HepG2 (cell line): ENCODE results near the gene SESN2. TPM values are rescaled to one million over a fixed set of nuclear protein-coding genes. Genes with fewer than 3 reads are reported as not detected.

Experiments
- CTCF ChIP-seq: sonication (generic); formaldehyde crosslinking; IDR thresholded peaks from 2 replicates; pipeline ENCODE4 v1.5.0; 2020; ENCODE audit warnings: mild to moderate bottlenecking, missing genetic modification reagents, moderate library complexity
- KLF6 ChIP-seq: IDR thresholded peaks from 2 replicates; pipeline ENCODE4 v1.8.0; 2016; ENCODE audit warnings: missing biosample characterization, missing genetic modification reagents
- THAP9 ChIP-seq: sonication (generic); formaldehyde crosslinking; IDR thresholded peaks from 2 replicates; pipeline ENCODE4; 2020; ENCODE audit warnings: missing genetic modification reagents, mild to moderate bottlenecking, borderline replicate concordance
- THRA ChIP-seq: sonication (generic); formaldehyde crosslinking; IDR thresholded peaks from 2 replicates; pipeline ENCODE4 v1.4.0; 2020; ENCODE audit warnings: missing genetic modification reagents, borderline replicate concordance
- THYN1 ChIP-seq: sonication (generic); formaldehyde crosslinking; IDR thresholded peaks from 2 replicates; pipeline ENCODE4 v1.8.1; 2023; ENCODE audit warnings: low read depth, mild to moderate bottlenecking, moderate library complexity, missing genetic modification reagents, borderline replicate concordance
- ZFP62 ChIP-seq: sonication (generic); formaldehyde crosslinking; IDR thresholded peaks from 2 replicates; pipeline ENCODE4 v1.4.0; 2020; ENCODE audit warnings: missing genetic modification reagents
- ZNF318 ChIP-seq: sonication (generic); formaldehyde crosslinking; IDR thresholded peaks from 2 replicates; pipeline ENCODE4 v1.4.0; 2020; ENCODE audit warnings: mild to moderate bottlenecking, missing genetic modification reagents
- ZNF501 ChIP-seq: sonication (generic); formaldehyde crosslinking; IDR thresholded peaks from 2 replicates; pipeline ENCODE4 v1.5.1; 2020; ENCODE audit warnings: mild to moderate bottlenecking, moderate library complexity, missing genetic modification reagents
- ZNF615 ChIP-seq: sonication (generic); formaldehyde crosslinking; IDR thresholded peaks from 2 replicates; pipeline ENCODE4 v1.5.0; 2020; ENCODE audit warnings: mild to moderate bottlenecking, missing genetic modification reagents, borderline replicate concordance
- ZXDC ChIP-seq: sonication (generic); formaldehyde crosslinking; IDR thresholded peaks from 2 replicates; pipeline ENCODE4 v1.5.0; 2020; ENCODE audit warnings: mild to moderate bottlenecking, missing genetic modification reagents
- polyA plus RNA-seq, 8 experiments: library from polyadenylated mRNA; depleted of rRNA in 3 of 8; stranded (reverse) in 7 of 8; unstranded in 1 of 8; fragments of >200 nt; fragmentation: Illumina TruSeq in 4 of 8; extraction: Trizol in 4 of 8; gene quantifications; 2 replicates each; pipeline versions ENCODE4 v1.2.1 to v1.2.3, GENCODE V29; 2011 to 2016; ENCODE audit warnings: low read depth in 4 of 8, missing spikeins in 1 of 8, mixed read lengths in 1 of 8; ENCODE audit not compliant: insufficient read depth in 1 of 8
- total RNA-seq, 5 experiments: library from RNA; depleted of rRNA; stranded (reverse); fragments of >200 nt; fragmentation: Illumina TruSeq; extraction: Trizol; gene quantifications; 2 replicates each; pipeline ENCODE4 v1.2.3, GENCODE V29; 2016; ENCODE audit warnings: low read depth in 1 of 5

SESN2 gene
- total and polyA plus RNA-seq, 2 of the 13 experiments (the other 11 are each of a cell fraction or from before 2014, with no cell fraction given) = 13.2 to 19.1 TPM

GRCh38 chr1:28259252-28259933 lies at the start of gene SESN2 (continued):
- TF ChIP-seq ZNF615 (CRISPR knock-in tag) (no peak), THAP9 (CRISPR knock-in tag) (no peak), ZNF318 (CRISPR knock-in tag) (no peak), ZNF501 (CRISPR knock-in tag) (peak; percentile 31; the same call in 1 of the 2 replicates), CTCF (no peak), KLF6 (CRISPR knock-in tag) (peak; percentile 61; the same call in 1 of the 2 replicates), ZFP62 (CRISPR knock-in tag) (no peak), THRA (no peak), THYN1 (no peak), ZXDC (CRISPR knock-in tag) (no peak)
